ENCODE measurements around the gene ZNF593. TPM values are rescaled to one million over a fixed set of nuclear protein-coding genes. Genes with fewer than 3 reads are reported as not detected.

Gene ZNF593
- polyA plus RNA-seq, 1 donor (not counting 4 experiments of a cell fraction or from before 2014, with no cell fraction given), result 26.0 TPM

- TF ChIP-seq EZH2 (IDR thresholded peaks at IDR 0.05; ENCODE audit: low read length) (no peak), CTCF (optimal IDR thresholded peaks at IDR 0.05 in 1 of 3, IDR thresholded peaks at IDR 0.05 in 1 of 3, conservative IDR thresholded peaks at IDR 0.05 in 1 of 3; ENCODE audit: extremely low read depth in 1 of 3, insufficient read depth in 2 of 3, low read length in 3 of 3) (no peak)
- FAIRE-seq, result peak; percentile 56
- peak overlapping the region in 2 of 3 experiments; percentile 36 for H3K4me3 ChIP-seq (ENCODE audit: control insufficient read depth in 2 of 3, extremely low read depth in 1 of 3, insufficient read depth in 2 of 3, low read depth in 1 of 3, low read length in 3 of 3)
- no peaks in the 10 kb centered on the region for H3K79me2 ChIP-seq (ENCODE audit: control insufficient read depth, insufficient read depth, low read length)
- no peaks in the 10 kb centered on the region for H3K9me1 ChIP-seq (ENCODE audit: control insufficient read depth, extremely low read depth, insufficient read depth, low read length)
- DNase-seq (ENCODE audit: low read depth, low spot score), result no peak
- no peaks in the 10 kb centered on the region for H4K20me1 ChIP-seq (ENCODE audit: control insufficient read depth, extremely low read depth, insufficient read depth, low read length)
- no peaks in the 10 kb centered on the region for H3K9me3 ChIP-seq (ENCODE audit: control insufficient read depth, low read depth, low read length)
- no peaks in the 10 kb centered on the region for H3K27me3 ChIP-seq (ENCODE audit: control insufficient read depth, extremely low read depth, insufficient read depth, low read length)
- peak overlapping the region; percentile 77 for H3K27ac ChIP-seq (ENCODE audit: control insufficient read depth, insufficient read depth, low read length)
- H3K4me1 ChIP-seq (ENCODE audit: control insufficient read depth, extremely low read depth, insufficient read depth, low read length), result peaks cover 36% of the 10 kb centered on the region
- peak overlapping the region; percentile 49 for H3K4me2 ChIP-seq (ENCODE audit: control insufficient read depth, extremely low read depth, insufficient read depth, low read depth, low read length)
- no peak overlapping the region for H2AFZ ChIP-seq (ENCODE audit: control insufficient read depth, low read length)
- dilution Hi-C loops (cut with MboI; ENCODE audit: extremely low pct_ligation_motif_present, low sequenced_read_pairs), result no loop called here
- no peaks in the 10 kb centered on the region for H3K36me3 ChIP-seq (ENCODE audit: control insufficient read depth in 2 of 2, extremely low read depth in 1 of 2, insufficient read depth in 2 of 2, low read length in 2 of 2)
- H3K9ac ChIP-seq (ENCODE audit: control insufficient read depth, extremely low read depth, insufficient read depth, low read length), result peak overlapping the region; percentile 55
Measured at GRCh38 chr1:26126321-26127084, 43.2 kb upstream of the ZNF593 start.

- H3K79me2 ChIP-seq (ENCODE audit: control insufficient read depth, insufficient read depth, low read length), result no peaks in the 10 kb centered on the region
- H3K36me3 ChIP-seq (ENCODE audit: control insufficient read depth in 2 of 2, extremely low read depth in 1 of 2, insufficient read depth in 2 of 2, low read length in 2 of 2), result no peaks in the 10 kb centered on the region
- FAIRE-seq (peak; percentile 75), DNase-seq (ENCODE audit: low read depth, low spot score) (no peak)
- no peaks in the 10 kb centered on the region for H3K27me3 ChIP-seq (ENCODE audit: control insufficient read depth, extremely low read depth, insufficient read depth, low read length)
- peak overlapping the region in 2 of 3 experiments; percentile 36 to 47 for H3K4me3 ChIP-seq (ENCODE audit: control insufficient read depth in 2 of 3, extremely low read depth in 1 of 3, insufficient read depth in 2 of 3, low read depth in 1 of 3, low read length in 3 of 3)
- TF ChIP-seq EZH2 (IDR thresholded peaks at IDR 0.05; ENCODE audit: low read length) (no peak), CTCF (optimal IDR thresholded peaks at IDR 0.05 in 1 of 3, IDR thresholded peaks at IDR 0.05 in 1 of 3, conservative IDR thresholded peaks at IDR 0.05 in 1 of 3; ENCODE audit: extremely low read depth in 1 of 3, insufficient read depth in 2 of 3, low read length in 3 of 3) (no peak)
- no peaks in the 10 kb centered on the region for H4K20me1 ChIP-seq (ENCODE audit: control insufficient read depth, extremely low read depth, insufficient read depth, low read length)
- H2AFZ ChIP-seq (ENCODE audit: control insufficient read depth, low read length), result peak overlapping the region; percentile 59
- peak overlapping the region; percentile 49 for H3K4me2 ChIP-seq (ENCODE audit: control insufficient read depth, extremely low read depth, insufficient read depth, low read depth, low read length)
- dilution Hi-C loops (cut with MboI; ENCODE audit: extremely low pct_ligation_motif_present, low sequenced_read_pairs), result no loop called here
- H3K9me3 ChIP-seq (ENCODE audit: control insufficient read depth, low read depth, low read length), result no peaks in the 10 kb centered on the region
- H3K27ac ChIP-seq (ENCODE audit: control insufficient read depth, insufficient read depth, low read length), result peak overlapping the region; percentile 77
- peak overlapping the region; percentile 55 for H3K9ac ChIP-seq (ENCODE audit: control insufficient read depth, extremely low read depth, insufficient read depth, low read length)
- no peaks in the 10 kb centered on the region for H3K9me1 ChIP-seq (ENCODE audit: control insufficient read depth, extremely low read depth, insufficient read depth, low read length)
- peaks cover 36% of the 10 kb centered on the region for H3K4me1 ChIP-seq (ENCODE audit: control insufficient read depth, extremely low read depth, insufficient read depth, low read length)
Measured at GRCh38 chr1:26127235-26128163, 42.2 kb upstream of the ZNF593 start.

All from keratinocyte (primary cell).